ENCODE data around the gene CMTM6.

The CMTM6 gene

GRCh38 chr3:32508711-32509110 is 6.1 kb upstream of the CMTM6 start:
- no peak overlapping the region for H2BK15ac ChIP-seq (ENCODE audit: low read depth, poor library complexity, severe bottlenecking)
- no peak overlapping the region for H3K9ac ChIP-seq (ENCODE audit: low read length)
- H2AK5ac ChIP-seq (ENCODE audit: low read length, severe bottlenecking), result no peak overlapping the region
- DNase-seq, result no peak
- H3K36me3 ChIP-seq (ENCODE audit: control insufficient read depth in 1 of 2, insufficient read depth in 2 of 2, low read depth in 1 of 2, low read length in 2 of 2), result no peaks in the 10 kb centered on the region
- H3K4ac ChIP-seq (ENCODE audit: low read depth in 1 of 2, low read length in 2 of 2), result no peak overlapping the region
- no peak overlapping the region for H4K8ac ChIP-seq (ENCODE audit: low read length)
- no peak overlapping the region for H2BK12ac ChIP-seq (ENCODE audit: low read length in 2 of 2)
- H3K4me2 ChIP-seq (ENCODE audit: low read length, poor library complexity, severe bottlenecking), result no peak overlapping the region
- no peak overlapping the region for H2AFZ ChIP-seq (ENCODE audit: low read depth, low read length)
- no peaks in the 10 kb centered on the region for H3K79me1 ChIP-seq (replicated peaks; ENCODE audit: low read length, poor library complexity, severe bottlenecking)
- H3K27me3 ChIP-seq (ENCODE audit: control insufficient read depth in 1 of 2, insufficient read depth in 1 of 2, low read length in 2 of 2), result no peaks in the 10 kb centered on the region
- H2BK120ac ChIP-seq (ENCODE audit: low read depth, low read length), result no peak overlapping the region
- H3K4me1 ChIP-seq (ENCODE audit: control insufficient read depth, insufficient read depth, low read depth, low read length), result no peaks in the 10 kb centered on the region
- no peak overlapping the region for H3K23ac ChIP-seq (ENCODE audit: low read length in 2 of 2)
- no peak overlapping the region for H3K27ac ChIP-seq (ENCODE audit: low read length, poor library complexity, severe bottlenecking)
- H4K91ac ChIP-seq (ENCODE audit: low read length), result no peak overlapping the region
- no peak overlapping the region for H3K4me3 ChIP-seq (ENCODE audit: insufficient read depth in 1 of 2, low read depth in 1 of 2, low read length in 2 of 2)
- H3K18ac ChIP-seq (ENCODE audit: low read depth in 1 of 2, low read length in 2 of 2), result no peak overlapping the region
- no peak overlapping the region for H2BK5ac ChIP-seq (ENCODE audit: low read depth, low read length, poor library complexity, severe bottlenecking)
- no peaks in the 10 kb centered on the region for H3K9me3 ChIP-seq (ENCODE audit: control insufficient read depth, low read length)
- WGBS, result 89% methylated on average over 7 of the region's 7 CpGs
- no peak overlapping the region for H3K14ac ChIP-seq (ENCODE audit: low read length in 2 of 2)

GRCh38 chr3:32506466-32506865 is 3.8 kb upstream of the CMTM6 start:
- H3K27me3 ChIP-seq (ENCODE audit: control insufficient read depth in 1 of 2, insufficient read depth in 1 of 2, low read length in 2 of 2), result no peaks in the 10 kb centered on the region
- no peak overlapping the region for H3K4me2 ChIP-seq (ENCODE audit: low read length, poor library complexity, severe bottlenecking)
- no peaks in the 10 kb centered on the region for H3K79me1 ChIP-seq (replicated peaks; ENCODE audit: low read length, poor library complexity, severe bottlenecking)
- no peaks in the 10 kb centered on the region for H3K4me1 ChIP-seq (ENCODE audit: control insufficient read depth, insufficient read depth, low read depth, low read length)
- 98% methylated on average over 2 of the region's 4 CpGs for WGBS
- no peak overlapping the region for H2AFZ ChIP-seq (ENCODE audit: low read depth, low read length)
- no peak overlapping the region for H2BK120ac ChIP-seq (ENCODE audit: low read depth, low read length)
- no peak overlapping the region for H2BK15ac ChIP-seq (ENCODE audit: low read depth, poor library complexity, severe bottlenecking)
- no peak overlapping the region for H2BK12ac ChIP-seq (ENCODE audit: low read length in 2 of 2)
- no peak overlapping the region for H3K4me3 ChIP-seq (ENCODE audit: insufficient read depth in 1 of 2, low read depth in 1 of 2, low read length in 2 of 2)
- no peak overlapping the region for H3K4ac ChIP-seq (ENCODE audit: low read depth in 1 of 2, low read length in 2 of 2)
- no peak overlapping the region for H4K8ac ChIP-seq (ENCODE audit: low read length)
- no peaks in the 10 kb centered on the region for H3K9me3 ChIP-seq (ENCODE audit: control insufficient read depth, low read length)
- H3K23ac ChIP-seq (ENCODE audit: low read length in 2 of 2), result no peak overlapping the region
- no peak overlapping the region for H3K27ac ChIP-seq (ENCODE audit: low read length, poor library complexity, severe bottlenecking)
- no peak overlapping the region for H3K18ac ChIP-seq (ENCODE audit: low read depth in 1 of 2, low read length in 2 of 2)
- no peak overlapping the region for H2BK5ac ChIP-seq (ENCODE audit: low read depth, low read length, poor library complexity, severe bottlenecking)
- no peaks in the 10 kb centered on the region for H3K36me3 ChIP-seq (ENCODE audit: control insufficient read depth in 1 of 2, insufficient read depth in 2 of 2, low read depth in 1 of 2, low read length in 2 of 2)
- H3K9ac ChIP-seq (ENCODE audit: low read length), result no peak overlapping the region
- no peak for DNase-seq
- H4K91ac ChIP-seq (ENCODE audit: low read length), result no peak overlapping the region
- no peak overlapping the region for H3K14ac ChIP-seq (ENCODE audit: low read length in 2 of 2)
- no peak overlapping the region for H2AK5ac ChIP-seq (ENCODE audit: low read length, severe bottlenecking)

GRCh38 chr3:32502946-32503286 is 264 bp upstream of the CMTM6 start:
- Histone ChIP-seq H3K4ac (ENCODE audit: low read depth in 1 of 2, low read length in 2 of 2) (no peak overlapping the region), H3K23ac (ENCODE audit: low read length in 2 of 2) (no peak overlapping the region), H3K27me3 (ENCODE audit: control insufficient read depth in 1 of 2, insufficient read depth in 1 of 2, low read length in 2 of 2) (no peaks in the 10 kb centered on the region), H3K14ac (ENCODE audit: low read length in 2 of 2) (no peak overlapping the region), H3K9me3 (ENCODE audit: control insufficient read depth, low read length) (no peaks in the 10 kb centered on the region), H3K36me3 (ENCODE audit: control insufficient read depth in 1 of 2, insufficient read depth in 2 of 2, low read depth in 1 of 2, low read length in 2 of 2) (peaks cover 0 to 6% of the 10 kb centered on the region in 2 experiments), H3K79me1 (replicated peaks; ENCODE audit: low read length, poor library complexity, severe bottlenecking) (peaks cover 5% of the 10 kb centered on the region), H3K9ac (ENCODE audit: low read length) (peak overlapping the region; percentile 88), H3K27ac (ENCODE audit: low read length, poor library complexity, severe bottlenecking) (peak overlapping the region; percentile 80), H3K4me3 (ENCODE audit: insufficient read depth in 1 of 2, low read depth in 1 of 2, low read length in 2 of 2) (peak overlapping the region in 1 of 2 experiments; percentile 85), H4K91ac (ENCODE audit: low read length) (no peak overlapping the region), H2AFZ (ENCODE audit: low read depth, low read length) (peak overlapping the region; percentile 81), H3K4me2 (ENCODE audit: low read length, poor library complexity, severe bottlenecking) (peak overlapping the region; percentile 79), H2BK12ac (ENCODE audit: low read length in 2 of 2) (no peak overlapping the region), H2AK5ac (ENCODE audit: low read length, severe bottlenecking) (no peak overlapping the region), H3K18ac (ENCODE audit: low read depth in 1 of 2, low read length in 2 of 2) (peak overlapping the region in 1 of 2 experiments; percentile 89), H2BK15ac (ENCODE audit: low read depth, poor library complexity, severe bottlenecking) (no peak overlapping the region), H2BK5ac (ENCODE audit: low read depth, low read length, poor library complexity, severe bottlenecking) (no peak overlapping the region), H4K8ac (ENCODE audit: low read length) (no peak overlapping the region), H2BK120ac (ENCODE audit: low read depth, low read length) (no peak overlapping the region), H3K4me1 (ENCODE audit: control insufficient read depth, insufficient read depth, low read depth, low read length) (peaks cover 5% of the 10 kb centered on the region)
- WGBS, result 5% methylated on average over 6 of the region's 6 CpGs
- no peak for DNase-seq

- H3K79me1 ChIP-seq (replicated peaks; ENCODE audit: low read length, poor library complexity, severe bottlenecking), result peaks cover 7% of the 10 kb centered on the region
- no peak overlapping the region for H2AFZ ChIP-seq (ENCODE audit: low read depth, low read length)
- no peak overlapping the region for H3K14ac ChIP-seq (ENCODE audit: low read length in 2 of 2)
- H3K27ac ChIP-seq (ENCODE audit: low read length, poor library complexity, severe bottlenecking), result peak overlapping the region; percentile 90
- 0% methylated on average over 3 of the region's 4 CpGs for WGBS
- no peak for DNase-seq
- no peak overlapping the region for H2BK120ac ChIP-seq (ENCODE audit: low read depth, low read length)
- H3K4me1 ChIP-seq (ENCODE audit: control insufficient read depth, insufficient read depth, low read depth, low read length), result peaks cover 5% of the 10 kb centered on the region
- no peaks in the 10 kb centered on the region for H3K27me3 ChIP-seq (ENCODE audit: control insufficient read depth in 1 of 2, insufficient read depth in 1 of 2, low read length in 2 of 2)
- no peak overlapping the region for H4K91ac ChIP-seq (ENCODE audit: low read length)
- H3K4ac ChIP-seq (ENCODE audit: low read depth in 1 of 2, low read length in 2 of 2), result no peak overlapping the region
- H3K36me3 ChIP-seq (ENCODE audit: control insufficient read depth in 1 of 2, insufficient read depth in 2 of 2, low read depth in 1 of 2, low read length in 2 of 2), result peaks cover 0 to 7% of the 10 kb centered on the region in 2 experiments
- H4K8ac ChIP-seq (ENCODE audit: low read length), result no peak overlapping the region
- no peak overlapping the region for H2BK5ac ChIP-seq (ENCODE audit: low read depth, low read length, poor library complexity, severe bottlenecking)
- H3K9ac ChIP-seq (ENCODE audit: low read length), result peak overlapping the region; percentile 88
- peak overlapping the region; percentile 85 to 88 for H3K4me3 ChIP-seq (ENCODE audit: insufficient read depth in 1 of 2, low read depth in 1 of 2, low read length in 2 of 2)
- no peak overlapping the region for H3K23ac ChIP-seq (ENCODE audit: low read length in 2 of 2)
- peak overlapping the region; percentile 79 for H3K4me2 ChIP-seq (ENCODE audit: low read length, poor library complexity, severe bottlenecking)
- no peak overlapping the region for H2BK12ac ChIP-seq (ENCODE audit: low read length in 2 of 2)
- no peaks in the 10 kb centered on the region for H3K9me3 ChIP-seq (ENCODE audit: control insufficient read depth, low read length)
- no peak overlapping the region for H2AK5ac ChIP-seq (ENCODE audit: low read length, severe bottlenecking)
- H3K18ac ChIP-seq (ENCODE audit: low read depth in 1 of 2, low read length in 2 of 2), result peak overlapping the region in 1 of 2 experiments; percentile 93
- no peak overlapping the region for H2BK15ac ChIP-seq (ENCODE audit: low read depth, poor library complexity, severe bottlenecking)
These were observed 902 bp downstream of the CMTM6 start for GRCh38 chr3:32501783-32502117.
